WTC11 (cell line): ENCODE measurements around the gene PRR7. TPM values are rescaled to one million over a fixed set of nuclear protein-coding genes. Genes with fewer than 3 reads are reported as not detected.

Experiments
- ATAC-seq: fragments of 200-7000 bp; cut with Tn5 transposase; 2 replicates; pipeline ENCODE4 v1.10.0; 2021; ENCODE audit warnings: mild to moderate bottlenecking, moderate library complexity
- CTCF ChIA-PET: fragments of 300-600 bp; sonication (Branson Sonifier 250); formaldehyde crosslinking; loops from one replicate; lab custom pipeline; 2021; ENCODE audit warnings: antibody characterized with exemption; lab: Charles Lee
- POLR2A ChIA-PET: fragments of 350-600 bp; sonication (Branson Sonifier 250); formaldehyde crosslinking; loops from one replicate; lab custom pipeline; 2021; ENCODE audit warnings: antibody characterized with exemption; lab: Charles Lee
- DNase-seq: peaks from one replicate; pipeline ENCODE4 v3.0.0; 2021; ENCODE audit warnings: low spot score
- H3K27ac Mint-ChIP-seq: 2 replicates; pipeline ENCODE4 v1.8.0; 2021; ENCODE audit warnings: mixed read lengths
- H3K27me3 Mint-ChIP-seq: 2 replicates; pipeline ENCODE4 v1.8.0; 2021; ENCODE audit warnings: low read depth, mild to moderate bottlenecking, moderate library complexity, mixed read lengths
- H3K36me3 Mint-ChIP-seq: 2 replicates; pipeline ENCODE4 v1.8.0; 2021; ENCODE audit warnings: mixed read lengths
- H3K4me1 Mint-ChIP-seq: 2 replicates; pipeline ENCODE4 v1.8.0; 2022; ENCODE audit warnings: mixed read lengths
- H3K4me3 Mint-ChIP-seq: 2 replicates; pipeline ENCODE4 v1.8.0; 2021; ENCODE audit warnings: mild to moderate bottlenecking, moderate library complexity, mixed read lengths
- H3K9me3 Mint-ChIP-seq: 2 replicates; pipeline ENCODE4 v1.8.0; 2021; ENCODE audit warnings: mixed read lengths
- IRF2 ChIP-seq: sonication (generic); formaldehyde crosslinking; IDR thresholded peaks from 2 replicates; pipeline ENCODE4 v1.8.0; 2022; ENCODE audit warnings: low read depth, missing genetic modification reagents, borderline replicate concordance
- NR2C2 ChIP-seq: sonication (generic); formaldehyde crosslinking; IDR thresholded peaks from 2 replicates; pipeline ENCODE4 v1.8.0; 2022; ENCODE audit warnings: mild to moderate bottlenecking, missing genetic modification reagents
- NR3C1 ChIP-seq: sonication (generic); formaldehyde crosslinking; conservative IDR thresholded peaks from 2 replicates; pipeline ENCODE4 v1.8.1; 2023; ENCODE audit warnings: low read depth, mild to moderate bottlenecking, missing genetic modification reagents
- RORB ChIP-seq: fragments of 250-450 bp; sonication (Bioruptor Pico); IDR thresholded peaks from 2 replicates; pipeline ENCODE4 v1.9.0; 2021; ENCODE audit warnings: mild to moderate bottlenecking
- SMAD3 ChIP-seq: sonication (generic); formaldehyde crosslinking; IDR thresholded peaks from 2 replicates; pipeline ENCODE4 v1.8.0; 2022; ENCODE audit warnings: missing genetic modification reagents, mild to moderate bottlenecking, borderline replicate concordance
- ZNF263 ChIP-seq: sonication (generic); formaldehyde crosslinking; IDR thresholded peaks from 2 replicates; pipeline ENCODE4 v1.8.1; 2022; ENCODE audit warnings: low read depth, mild to moderate bottlenecking, moderate library complexity, missing genetic modification reagents
- total RNA-seq: library from RNA; stranded (reverse); gene quantifications from 3 replicates; pipeline ENCODE4 v1.2.3, GENCODE V29; 2021
- TF ChIP-seq, protein P1 (sequence below): sonication (generic); formaldehyde crosslinking; IDR thresholded peaks from 2 replicates; pipeline ENCODE4 v1.8.1; 2023; ENCODE audit warnings: mild to moderate bottlenecking, missing genetic modification reagents, moderate library complexity
- TF ChIP-seq, protein P2 (sequence below): sonication (generic); formaldehyde crosslinking; IDR thresholded peaks from 2 replicates; pipeline ENCODE4 v1.8.0; 2023; ENCODE audit warnings: mild to moderate bottlenecking, missing genetic modification reagents
- TF ChIP-seq, protein P3 (sequence below): fragments of 250-450 bp; sonication (Bioruptor Pico); conservative IDR thresholded peaks from 2 replicates; pipeline ENCODE4 v1.9.0; 2021; ENCODE audit warnings: mild to moderate bottlenecking
- TF ChIP-seq, protein P4 (sequence below): fragments of 250-450 bp; sonication (Bioruptor Pico); IDR thresholded peaks from 2 replicates; pipeline ENCODE4 v1.9.0; 2021; ENCODE audit warnings: mild to moderate bottlenecking
- TF ChIP-seq, protein P5 (sequence below): sonication (generic); formaldehyde crosslinking; conservative IDR thresholded peaks from 2 replicates; pipeline ENCODE4 v1.8.1; 2022; ENCODE audit warnings: mild to moderate bottlenecking, missing genetic modification reagents
- TF ChIP-seq, protein P6 (sequence below): sonication (generic); formaldehyde crosslinking; IDR thresholded peaks from 2 replicates; pipeline ENCODE4 v1.8.1; 2022; ENCODE audit warnings: mild to moderate bottlenecking, missing genetic modification reagents, moderate library complexity, borderline replicate concordance
- TF ChIP-seq, protein P7 (sequence below): sonication (generic); formaldehyde crosslinking; IDR thresholded peaks from 2 replicates; pipeline ENCODE4 v1.8.1; 2023; ENCODE audit warnings: mild to moderate bottlenecking, missing genetic modification reagents
- TF ChIP-seq, protein P8 (sequence below): sonication (generic); formaldehyde crosslinking; IDR thresholded peaks from 2 replicates; pipeline ENCODE4 v1.8.1; 2023; ENCODE audit warnings: mild to moderate bottlenecking, missing genetic modification reagents, borderline replicate concordance
- TF ChIP-seq, protein P9 (sequence below): fragments of 250-450 bp; sonication (Bioruptor Pico); IDR thresholded peaks from 2 replicates; pipeline ENCODE4 v1.8.0; 2021; ENCODE audit warnings: mild to moderate bottlenecking

PRR7 gene
- total RNA-seq, 1 experiment from 2014 or later: 13.1 TPM

DNA sequence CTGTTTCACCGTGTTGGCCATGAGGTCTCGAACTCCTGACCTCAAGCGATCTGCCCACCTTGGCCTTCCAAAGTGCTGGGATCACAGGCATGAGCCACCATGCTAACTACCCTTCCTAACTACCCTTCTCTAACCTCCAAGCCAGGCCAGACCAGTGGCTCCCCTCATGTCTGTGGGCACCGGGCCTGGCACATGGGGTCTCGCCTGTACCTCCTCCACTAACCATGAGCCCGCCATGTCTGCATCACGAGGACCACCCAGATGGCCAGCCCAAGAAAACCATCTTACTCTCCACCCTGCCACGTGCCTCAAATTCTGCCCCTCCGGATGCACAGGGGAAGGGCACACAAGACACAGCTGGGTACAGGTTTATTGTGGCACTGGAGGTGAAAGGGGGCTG is 36.4 kb downstream of the PRR7 start:
- H3K9me3 Mint-ChIP-seq: no peaks in the 10 kb centered on the region
- H3K4me1 Mint-ChIP-seq: no peaks in the 10 kb centered on the region
- H3K4me3 Mint-ChIP-seq: no peak overlapping the region
- peaks cover 38% of the 10 kb centered on the region for H3K36me3 Mint-ChIP-seq
- ChIA-PET POLR2A (interaction anchor here (0.6 kb wide), 2 partner anchors 13 to 93 kb away, joined by 3 to 5 read pairs; no protein-coding TSS in a partner anchor), CTCF (interaction anchor here (16.7 kb wide), 1 partner anchor 10 kb away, joined by 230 read pairs; the partner anchor contains the start of gene PDLIM7)
- TF ChIP-seq, protein P1, sequence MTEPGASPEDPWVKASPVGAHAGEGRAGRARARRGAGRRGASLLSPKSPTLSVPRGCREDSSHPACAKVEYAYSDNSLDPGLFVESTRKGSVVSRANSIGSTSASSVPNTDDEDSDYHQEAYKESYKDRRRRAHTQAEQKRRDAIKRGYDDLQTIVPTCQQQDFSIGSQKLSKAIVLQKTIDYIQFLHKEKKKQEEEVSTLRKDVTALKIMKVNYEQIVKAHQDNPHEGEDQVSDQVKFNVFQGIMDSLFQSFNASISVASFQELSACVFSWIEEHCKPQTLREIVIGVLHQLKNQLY (CRISPR knock-in tag): no peak
- TF ChIP-seq, protein P2, sequence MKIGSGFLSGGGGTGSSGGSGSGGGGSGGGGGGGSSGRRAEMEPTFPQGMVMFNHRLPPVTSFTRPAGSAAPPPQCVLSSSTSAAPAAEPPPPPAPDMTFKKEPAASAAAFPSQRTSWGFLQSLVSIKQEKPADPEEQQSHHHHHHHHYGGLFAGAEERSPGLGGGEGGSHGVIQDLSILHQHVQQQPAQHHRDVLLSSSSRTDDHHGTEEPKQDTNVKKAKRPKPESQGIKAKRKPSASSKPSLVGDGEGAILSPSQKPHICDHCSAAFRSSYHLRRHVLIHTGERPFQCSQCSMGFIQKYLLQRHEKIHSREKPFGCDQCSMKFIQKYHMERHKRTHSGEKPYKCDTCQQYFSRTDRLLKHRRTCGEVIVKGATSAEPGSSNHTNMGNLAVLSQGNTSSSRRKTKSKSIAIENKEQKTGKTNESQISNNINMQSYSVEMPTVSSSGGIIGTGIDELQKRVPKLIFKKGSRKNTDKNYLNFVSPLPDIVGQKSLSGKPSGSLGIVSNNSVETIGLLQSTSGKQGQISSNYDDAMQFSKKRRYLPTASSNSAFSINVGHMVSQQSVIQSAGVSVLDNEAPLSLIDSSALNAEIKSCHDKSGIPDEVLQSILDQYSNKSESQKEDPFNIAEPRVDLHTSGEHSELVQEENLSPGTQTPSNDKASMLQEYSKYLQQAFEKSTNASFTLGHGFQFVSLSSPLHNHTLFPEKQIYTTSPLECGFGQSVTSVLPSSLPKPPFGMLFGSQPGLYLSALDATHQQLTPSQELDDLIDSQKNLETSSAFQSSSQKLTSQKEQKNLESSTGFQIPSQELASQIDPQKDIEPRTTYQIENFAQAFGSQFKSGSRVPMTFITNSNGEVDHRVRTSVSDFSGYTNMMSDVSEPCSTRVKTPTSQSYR (CRISPR knock-in tag): no peak
- TF ChIP-seq SMAD3 (no peak), NR3C1 (CRISPR knock-in tag) (no peak), RORB (CRISPR knock-in tag) (no peak), NR2C2 (no peak)
- TF ChIP-seq, protein P3, sequence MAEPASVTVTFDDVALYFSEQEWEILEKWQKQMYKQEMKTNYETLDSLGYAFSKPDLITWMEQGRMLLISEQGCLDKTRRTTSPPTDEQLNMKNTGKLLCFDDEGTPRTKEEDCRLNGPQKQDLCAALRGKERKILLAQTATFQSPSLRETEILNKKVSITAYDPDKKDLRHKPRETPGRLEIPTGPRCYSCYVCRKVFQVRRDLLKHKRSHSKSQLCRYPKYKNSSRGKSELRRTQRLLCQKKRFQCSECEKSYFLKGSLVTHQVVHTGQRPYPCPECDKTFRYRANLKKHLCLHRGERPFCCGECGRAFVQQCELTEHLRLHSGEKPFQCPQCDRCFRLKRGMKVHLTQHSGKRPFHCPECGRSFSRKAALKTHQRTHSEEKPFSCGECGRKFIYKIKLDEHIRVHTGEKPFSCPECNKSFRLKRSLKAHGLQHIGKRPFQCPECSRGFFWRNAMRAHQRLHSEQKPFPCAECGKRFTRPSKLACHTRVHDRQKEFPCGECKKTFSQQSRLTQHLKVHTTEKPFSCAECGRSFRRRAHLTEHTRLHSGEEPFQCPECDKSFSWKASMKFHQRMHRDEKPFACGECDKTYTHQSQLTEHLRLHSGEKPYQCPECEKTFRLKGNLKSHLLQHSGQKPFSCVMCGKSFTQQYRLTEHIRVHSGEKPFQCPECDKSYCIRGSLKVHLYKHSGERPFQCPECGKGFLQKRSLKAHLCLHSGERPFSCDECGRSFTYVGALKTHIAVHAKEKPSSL: no peak
- no peak for DNase-seq
- ATAC-seq: no peak
- no peak overlapping the region for H3K27ac Mint-ChIP-seq
- H3K27me3 Mint-ChIP-seq: no peaks in the 10 kb centered on the region

DNA sequence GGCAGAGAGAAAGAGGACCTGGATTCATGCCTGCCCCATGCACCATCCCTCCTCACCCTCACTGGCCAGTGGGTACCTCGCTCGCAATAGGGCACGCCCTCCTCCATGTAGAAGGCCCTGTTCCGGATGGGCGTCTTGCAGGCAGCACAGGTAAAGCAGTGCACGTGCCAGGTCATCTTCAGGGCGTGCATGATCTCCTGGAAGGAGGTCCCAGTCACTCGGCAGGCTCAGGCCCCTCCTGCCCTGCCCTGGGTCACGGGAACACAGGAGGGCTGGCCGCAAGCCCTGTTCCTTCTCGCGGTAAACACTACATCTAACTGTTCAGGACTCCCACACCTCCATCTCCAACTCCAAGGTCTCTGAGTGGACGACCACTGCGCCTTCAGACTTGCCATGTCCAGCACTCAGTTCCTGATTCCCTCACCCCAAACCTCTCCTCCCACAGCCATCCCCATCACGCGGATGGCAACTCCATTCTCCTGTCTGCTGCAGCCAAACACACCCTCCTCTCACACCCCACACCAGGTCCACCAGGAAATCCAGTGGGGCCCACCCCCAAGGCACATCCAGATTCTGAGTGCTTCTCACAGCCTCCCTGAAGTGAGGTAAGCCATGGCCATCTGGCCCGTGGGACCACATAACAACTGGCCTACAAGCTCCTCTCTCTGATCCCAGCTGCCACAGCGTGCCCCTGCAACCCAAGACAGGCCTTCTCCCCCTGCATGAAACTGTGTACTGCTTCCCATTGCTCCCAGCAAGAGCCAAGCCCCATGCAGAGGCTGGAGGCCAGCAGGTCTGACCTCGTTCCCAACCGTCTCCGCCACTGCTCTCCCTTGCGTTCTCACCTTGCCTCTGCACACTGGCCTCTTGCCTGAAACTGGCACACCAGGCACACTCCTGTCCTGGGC is 37.6 kb downstream of the PRR7 start:
- H3K27ac Mint-ChIP-seq: peak overlapping the region; percentile 81
- H3K36me3 Mint-ChIP-seq: peaks cover 49% of the 10 kb centered on the region
- ATAC-seq (no peak), DNase-seq (no peak)
- H3K27me3 Mint-ChIP-seq: no peaks in the 10 kb centered on the region
- ChIA-PET POLR2A (interaction anchor here (1.0 kb wide), 1 partner anchor 15 kb away, joined by 3 read pairs; no protein-coding TSS in a partner anchor), CTCF (interaction anchor here (1.3 kb wide), 1 partner anchor 94 kb away, joined by 3 read pairs; no protein-coding TSS in a partner anchor)
- no peaks in the 10 kb centered on the region for H3K9me3 Mint-ChIP-seq
- no peaks in the 10 kb centered on the region for H3K4me1 Mint-ChIP-seq
- no peak overlapping the region for H3K4me3 Mint-ChIP-seq
- TF ChIP-seq, protein P4, sequence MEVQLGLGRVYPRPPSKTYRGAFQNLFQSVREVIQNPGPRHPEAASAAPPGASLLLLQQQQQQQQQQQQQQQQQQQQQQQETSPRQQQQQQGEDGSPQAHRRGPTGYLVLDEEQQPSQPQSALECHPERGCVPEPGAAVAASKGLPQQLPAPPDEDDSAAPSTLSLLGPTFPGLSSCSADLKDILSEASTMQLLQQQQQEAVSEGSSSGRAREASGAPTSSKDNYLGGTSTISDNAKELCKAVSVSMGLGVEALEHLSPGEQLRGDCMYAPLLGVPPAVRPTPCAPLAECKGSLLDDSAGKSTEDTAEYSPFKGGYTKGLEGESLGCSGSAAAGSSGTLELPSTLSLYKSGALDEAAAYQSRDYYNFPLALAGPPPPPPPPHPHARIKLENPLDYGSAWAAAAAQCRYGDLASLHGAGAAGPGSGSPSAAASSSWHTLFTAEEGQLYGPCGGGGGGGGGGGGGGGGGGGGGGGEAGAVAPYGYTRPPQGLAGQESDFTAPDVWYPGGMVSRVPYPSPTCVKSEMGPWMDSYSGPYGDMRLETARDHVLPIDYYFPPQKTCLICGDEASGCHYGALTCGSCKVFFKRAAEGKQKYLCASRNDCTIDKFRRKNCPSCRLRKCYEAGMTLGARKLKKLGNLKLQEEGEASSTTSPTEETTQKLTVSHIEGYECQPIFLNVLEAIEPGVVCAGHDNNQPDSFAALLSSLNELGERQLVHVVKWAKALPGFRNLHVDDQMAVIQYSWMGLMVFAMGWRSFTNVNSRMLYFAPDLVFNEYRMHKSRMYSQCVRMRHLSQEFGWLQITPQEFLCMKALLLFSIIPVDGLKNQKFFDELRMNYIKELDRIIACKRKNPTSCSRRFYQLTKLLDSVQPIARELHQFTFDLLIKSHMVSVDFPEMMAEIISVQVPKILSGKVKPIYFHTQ (CRISPR knock-in tag): no peak
- TF ChIP-seq, protein P5, sequence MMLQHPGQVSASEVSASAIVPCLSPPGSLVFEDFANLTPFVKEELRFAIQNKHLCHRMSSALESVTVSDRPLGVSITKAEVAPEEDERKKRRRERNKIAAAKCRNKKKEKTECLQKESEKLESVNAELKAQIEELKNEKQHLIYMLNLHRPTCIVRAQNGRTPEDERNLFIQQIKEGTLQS: no peak
- TF ChIP-seq, protein P6, sequence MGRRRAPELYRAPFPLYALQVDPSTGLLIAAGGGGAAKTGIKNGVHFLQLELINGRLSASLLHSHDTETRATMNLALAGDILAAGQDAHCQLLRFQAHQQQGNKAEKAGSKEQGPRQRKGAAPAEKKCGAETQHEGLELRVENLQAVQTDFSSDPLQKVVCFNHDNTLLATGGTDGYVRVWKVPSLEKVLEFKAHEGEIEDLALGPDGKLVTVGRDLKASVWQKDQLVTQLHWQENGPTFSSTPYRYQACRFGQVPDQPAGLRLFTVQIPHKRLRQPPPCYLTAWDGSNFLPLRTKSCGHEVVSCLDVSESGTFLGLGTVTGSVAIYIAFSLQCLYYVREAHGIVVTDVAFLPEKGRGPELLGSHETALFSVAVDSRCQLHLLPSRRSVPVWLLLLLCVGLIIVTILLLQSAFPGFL (CRISPR knock-in tag): no peak
- TF ChIP-seq, protein P7, sequence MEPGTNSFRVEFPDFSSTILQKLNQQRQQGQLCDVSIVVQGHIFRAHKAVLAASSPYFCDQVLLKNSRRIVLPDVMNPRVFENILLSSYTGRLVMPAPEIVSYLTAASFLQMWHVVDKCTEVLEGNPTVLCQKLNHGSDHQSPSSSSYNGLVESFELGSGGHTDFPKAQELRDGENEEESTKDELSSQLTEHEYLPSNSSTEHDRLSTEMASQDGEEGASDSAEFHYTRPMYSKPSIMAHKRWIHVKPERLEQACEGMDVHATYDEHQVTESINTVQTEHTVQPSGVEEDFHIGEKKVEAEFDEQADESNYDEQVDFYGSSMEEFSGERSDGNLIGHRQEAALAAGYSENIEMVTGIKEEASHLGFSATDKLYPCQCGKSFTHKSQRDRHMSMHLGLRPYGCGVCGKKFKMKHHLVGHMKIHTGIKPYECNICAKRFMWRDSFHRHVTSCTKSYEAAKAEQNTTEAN (CRISPR knock-in tag): no peak
- TF ChIP-seq IRF2 (no peak), ZNF263 (no peak)
- TF ChIP-seq, protein P8, sequence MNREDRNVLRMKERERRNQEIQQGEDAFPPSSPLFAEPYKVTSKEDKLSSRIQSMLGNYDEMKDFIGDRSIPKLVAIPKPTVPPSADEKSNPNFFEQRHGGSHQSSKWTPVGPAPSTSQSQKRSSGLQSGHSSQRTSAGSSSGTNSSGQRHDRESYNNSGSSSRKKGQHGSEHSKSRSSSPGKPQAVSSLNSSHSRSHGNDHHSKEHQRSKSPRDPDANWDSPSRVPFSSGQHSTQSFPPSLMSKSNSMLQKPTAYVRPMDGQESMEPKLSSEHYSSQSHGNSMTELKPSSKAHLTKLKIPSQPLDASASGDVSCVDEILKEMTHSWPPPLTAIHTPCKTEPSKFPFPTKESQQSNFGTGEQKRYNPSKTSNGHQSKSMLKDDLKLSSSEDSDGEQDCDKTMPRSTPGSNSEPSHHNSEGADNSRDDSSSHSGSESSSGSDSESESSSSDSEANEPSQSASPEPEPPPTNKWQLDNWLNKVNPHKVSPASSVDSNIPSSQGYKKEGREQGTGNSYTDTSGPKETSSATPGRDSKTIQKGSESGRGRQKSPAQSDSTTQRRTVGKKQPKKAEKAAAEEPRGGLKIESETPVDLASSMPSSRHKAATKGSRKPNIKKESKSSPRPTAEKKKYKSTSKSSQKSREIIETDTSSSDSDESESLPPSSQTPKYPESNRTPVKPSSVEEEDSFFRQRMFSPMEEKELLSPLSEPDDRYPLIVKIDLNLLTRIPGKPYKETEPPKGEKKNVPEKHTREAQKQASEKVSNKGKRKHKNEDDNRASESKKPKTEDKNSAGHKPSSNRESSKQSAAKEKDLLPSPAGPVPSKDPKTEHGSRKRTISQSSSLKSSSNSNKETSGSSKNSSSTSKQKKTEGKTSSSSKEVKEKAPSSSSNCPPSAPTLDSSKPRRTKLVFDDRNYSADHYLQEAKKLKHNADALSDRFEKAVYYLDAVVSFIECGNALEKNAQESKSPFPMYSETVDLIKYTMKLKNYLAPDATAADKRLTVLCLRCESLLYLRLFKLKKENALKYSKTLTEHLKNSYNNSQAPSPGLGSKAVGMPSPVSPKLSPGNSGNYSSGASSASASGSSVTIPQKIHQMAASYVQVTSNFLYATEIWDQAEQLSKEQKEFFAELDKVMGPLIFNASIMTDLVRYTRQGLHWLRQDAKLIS (CRISPR knock-in tag): no peak
- TF ChIP-seq, protein P9, sequence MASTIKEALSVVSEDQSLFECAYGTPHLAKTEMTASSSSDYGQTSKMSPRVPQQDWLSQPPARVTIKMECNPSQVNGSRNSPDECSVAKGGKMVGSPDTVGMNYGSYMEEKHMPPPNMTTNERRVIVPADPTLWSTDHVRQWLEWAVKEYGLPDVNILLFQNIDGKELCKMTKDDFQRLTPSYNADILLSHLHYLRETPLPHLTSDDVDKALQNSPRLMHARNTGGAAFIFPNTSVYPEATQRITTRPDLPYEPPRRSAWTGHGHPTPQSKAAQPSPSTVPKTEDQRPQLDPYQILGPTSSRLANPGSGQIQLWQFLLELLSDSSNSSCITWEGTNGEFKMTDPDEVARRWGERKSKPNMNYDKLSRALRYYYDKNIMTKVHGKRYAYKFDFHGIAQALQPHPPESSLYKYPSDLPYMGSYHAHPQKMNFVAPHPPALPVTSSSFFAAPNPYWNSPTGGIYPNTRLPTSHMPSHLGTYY: no peak
